Neural cell (in vitro differentiated cells): Measurements from ENCODE around the gene SNX17. TPM values are rescaled to one million over a fixed set of nuclear protein-coding genes. Genes with fewer than 3 reads are reported as not detected.
A peak's percentile ranks its signal among the peaks of the same experiment; 100 is the strongest.

ENCODE experiments used
- H2AFZ ChIP-seq: fragments of 200-600, 300-800 bp; sonication (generic), shearing (Covaris generic); 2 replicates; pipeline ENCODE4 v1.6.0; 2014; ENCODE audit warnings: low read depth, mild to moderate bottlenecking, antibody characterized with exemption, low read length, moderate library complexity
- H3F3A ChIP-seq: fragments of 200-600 bp; shearing (Covaris generic); 2 replicates; pipeline ENCODE4 v1.6.1; 2016; ENCODE audit warnings: mild to moderate bottlenecking, moderate library complexity, mixed read lengths, antibody characterized with exemption, low read length; ENCODE audit not compliant: insufficient read depth, poor library complexity, severe bottlenecking
- H3K27ac ChIP-seq: fragments of 200-600, 300-800 bp; sonication (generic), shearing (Covaris generic); 2 replicates; pipeline ENCODE4 v1.5.1; 2014; ENCODE audit warnings: mild to moderate bottlenecking, low read length, moderate library complexity
- H3K27me3 ChIP-seq: fragments of 300-800, 200-600 bp; sonication (generic), shearing (Covaris generic); 2 replicates; pipeline ENCODE4 v1.6.0; 2014; ENCODE audit warnings: mild to moderate bottlenecking, low read depth, low read length, moderate library complexity; ENCODE audit not compliant: insufficient read depth
- H3K36me3 ChIP-seq: fragments of 300-800, 200-600 bp; sonication (generic), shearing (Covaris generic); 2 replicates; pipeline ENCODE4 v1.5.1; 2014; ENCODE audit warnings: mild to moderate bottlenecking, antibody characterized with exemption, low read length, moderate library complexity; ENCODE audit not compliant: insufficient read depth
- H3K4me2 ChIP-seq: fragments of 300-800, 200-600 bp; sonication (generic), shearing (Covaris generic); 2 replicates; pipeline ENCODE4 v1.6.0; 2014; ENCODE audit warnings: mild to moderate bottlenecking, low read length
- H3K4me3 ChIP-seq: fragments of 300-800, 200-600 bp; sonication (generic), shearing (Covaris generic); 2 replicates; pipeline ENCODE4 v1.5.1; 2014; ENCODE audit warnings: mild to moderate bottlenecking, low read length, moderate library complexity
- H3K79me2 ChIP-seq: fragments of 200-600 bp; shearing (Covaris generic); replicated peaks from 2 replicates; pipeline ENCODE4 v1.6.0; 2014; ENCODE audit warnings: mild to moderate bottlenecking, low read length, moderate library complexity; ENCODE audit not compliant: insufficient read depth
- H3K9ac ChIP-seq: fragments of 300-800, 200-600 bp; sonication (generic), shearing (Covaris generic); 2 replicates; pipeline ENCODE4 v1.6.1; 2016; ENCODE audit warnings: mild to moderate bottlenecking, low read length, mixed read lengths
- H3K9me2 ChIP-seq: fragments of 200-600 bp; shearing (Covaris generic); 2 replicates; pipeline ENCODE4 v1.6.1; 2016; ENCODE audit warnings: mild to moderate bottlenecking, low read length, mixed read lengths; ENCODE audit not compliant: insufficient read depth
- H3K9me3 ChIP-seq: fragments of 200-600, 300-800 bp; sonication (generic), shearing (Covaris generic); 2 replicates; pipeline ENCODE4 v1.6.1; 2016; ENCODE audit warnings: mild to moderate bottlenecking, mixed run types, low read length, moderate library complexity, mixed read lengths
- H4K20me1 ChIP-seq: fragments of 200-600 bp; shearing (Covaris generic); 2 replicates; pipeline ENCODE4 v1.6.1; 2016; ENCODE audit warnings: mild to moderate bottlenecking, mixed run types; ENCODE audit not compliant: insufficient read depth
- EZH2 ChIP-seq: fragments of 200-600, 300-800 bp; shearing (Covaris generic), sonication (generic); IDR thresholded peaks from 2 replicates; pipeline ENCODE4 v1.6.1; 2014; ENCODE audit warnings: antibody characterized with exemption, low read length, borderline replicate concordance, mild to moderate bottlenecking; ENCODE audit not compliant: insufficient read depth, poor library complexity, severe bottlenecking
- RAD21 ChIP-seq: fragments of 450-650 bp; conservative IDR thresholded peaks from 2 replicates; pipeline ENCODE4 v1.6.1; 2014; ENCODE audit warnings: antibody characterized with exemption, mild to moderate bottlenecking, moderate library complexity
- SMC3 ChIP-seq: fragments of 450-650 bp; conservative IDR thresholded peaks from 2 replicates; pipeline ENCODE4 v1.6.1; 2014; ENCODE audit warnings: antibody characterized with exemption, mild to moderate bottlenecking, moderate library complexity; ENCODE audit not compliant: poor library complexity
- TAF1 ChIP-seq: IDR thresholded peaks from 2 replicates; pipeline ENCODE4 v1.6.1; 2012; ENCODE audit warnings: low read depth
- polyA plus RNA-seq: library from polyadenylated mRNA; depleted of rRNA; stranded (reverse); fragments of >200 nt; gene quantifications from 2 replicates; pipeline ENCODE4 v1.2.3, GENCODE V29; 2014
- TF ChIP-seq, protein P1 (sequence below): IDR thresholded peaks from 2 replicates; pipeline ENCODE4 v1.6.1; 2012; ENCODE audit warnings: borderline replicate concordance
- TF ChIP-seq, protein P2 (sequence below): fragments of 450-650 bp; IDR thresholded peaks from 2 replicates; pipeline ENCODE4 v1.5.1; 2014; ENCODE audit warnings: antibody characterized with exemption, mild to moderate bottlenecking, moderate library complexity; ENCODE audit not compliant: poor library complexity, severe bottlenecking

Gene SNX17
- polyA plus RNA-seq, 1 donor from 2014 or later, result 69.8 TPM

GRCh38 chr2:27379383-27379835 lies 9.0 kb downstream of the SNX17 start:
- Histone ChIP-seq H3K4me2 (peak overlapping the region; percentile 91), H4K20me1 (no peaks in the 10 kb centered on the region), H3K27ac (peak overlapping the region; percentile 69), H3K4me3 (peak overlapping the region; percentile 72), H3K27me3 (no peaks in the 10 kb centered on the region), H3K9me2 (no peaks in the 10 kb centered on the region), H3K79me2 (peaks cover 12% of the 10 kb centered on the region), H3K36me3 (no peaks in the 10 kb centered on the region), H3K9me3 (no peaks in the 10 kb centered on the region), H3F3A (no peaks in the 10 kb centered on the region), H3K9ac (peak overlapping the region; percentile 84), H2AFZ (no peak overlapping the region)
- TF ChIP-seq EZH2 (no peak), TAF1 (no peak)

DNA sequence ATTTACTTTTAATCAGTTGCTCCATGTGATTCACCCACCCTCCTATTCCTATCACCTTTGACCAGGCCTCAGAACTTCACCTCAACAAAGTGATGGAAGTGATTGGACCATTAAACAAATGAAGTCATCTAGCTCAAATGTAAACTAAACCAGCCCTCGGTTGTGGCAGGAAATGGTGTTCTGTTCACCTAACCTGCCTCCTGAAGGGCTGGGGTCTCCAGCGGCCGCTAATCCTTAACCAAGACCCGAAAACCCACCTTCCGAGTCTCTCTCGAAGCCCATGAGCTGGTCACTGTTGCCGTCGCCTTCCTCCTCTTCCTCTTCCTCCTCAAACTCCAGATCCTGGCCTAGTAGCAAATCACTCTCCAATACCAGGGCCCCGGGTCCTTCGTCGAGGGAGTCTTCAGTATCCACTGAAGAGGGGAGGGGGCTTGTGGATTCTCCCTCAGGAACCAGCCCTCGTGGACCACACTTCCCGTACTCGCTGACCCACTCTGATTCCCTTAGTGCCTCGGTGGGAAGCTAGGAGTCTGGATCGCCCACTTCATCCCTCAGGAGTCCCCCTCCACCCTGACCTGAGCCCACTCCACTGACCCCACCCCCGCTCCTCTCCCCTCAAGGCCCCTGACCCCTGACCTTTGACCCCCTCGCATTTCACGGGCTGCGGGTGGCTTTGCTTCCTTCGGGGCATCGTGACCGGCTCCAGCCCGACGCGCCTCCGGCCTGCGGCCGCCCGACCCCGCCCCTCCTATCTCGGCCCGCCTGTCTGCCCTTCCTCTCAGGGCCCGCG lies 9.6 kb downstream of the SNX17 start:
- Histone ChIP-seq H3K27me3 (no peaks in the 10 kb centered on the region), H3K36me3 (no peaks in the 10 kb centered on the region), H2AFZ (peak overlapping the region; percentile 42), H4K20me1 (no peaks in the 10 kb centered on the region), H3K79me2 (peaks cover 12% of the 10 kb centered on the region), H3F3A (no peaks in the 10 kb centered on the region), H3K4me3 (peak overlapping the region; percentile 72), H3K27ac (peak overlapping the region; percentile 69), H3K9me3 (no peaks in the 10 kb centered on the region), H3K9ac (peak overlapping the region; percentile 84), H3K9me2 (no peaks in the 10 kb centered on the region), H3K4me2 (peak overlapping the region; percentile 91)
- TF ChIP-seq TAF1 (no peak), RAD21 (no peak), SMC3 (no peak)
- TF ChIP-seq, protein P1, sequence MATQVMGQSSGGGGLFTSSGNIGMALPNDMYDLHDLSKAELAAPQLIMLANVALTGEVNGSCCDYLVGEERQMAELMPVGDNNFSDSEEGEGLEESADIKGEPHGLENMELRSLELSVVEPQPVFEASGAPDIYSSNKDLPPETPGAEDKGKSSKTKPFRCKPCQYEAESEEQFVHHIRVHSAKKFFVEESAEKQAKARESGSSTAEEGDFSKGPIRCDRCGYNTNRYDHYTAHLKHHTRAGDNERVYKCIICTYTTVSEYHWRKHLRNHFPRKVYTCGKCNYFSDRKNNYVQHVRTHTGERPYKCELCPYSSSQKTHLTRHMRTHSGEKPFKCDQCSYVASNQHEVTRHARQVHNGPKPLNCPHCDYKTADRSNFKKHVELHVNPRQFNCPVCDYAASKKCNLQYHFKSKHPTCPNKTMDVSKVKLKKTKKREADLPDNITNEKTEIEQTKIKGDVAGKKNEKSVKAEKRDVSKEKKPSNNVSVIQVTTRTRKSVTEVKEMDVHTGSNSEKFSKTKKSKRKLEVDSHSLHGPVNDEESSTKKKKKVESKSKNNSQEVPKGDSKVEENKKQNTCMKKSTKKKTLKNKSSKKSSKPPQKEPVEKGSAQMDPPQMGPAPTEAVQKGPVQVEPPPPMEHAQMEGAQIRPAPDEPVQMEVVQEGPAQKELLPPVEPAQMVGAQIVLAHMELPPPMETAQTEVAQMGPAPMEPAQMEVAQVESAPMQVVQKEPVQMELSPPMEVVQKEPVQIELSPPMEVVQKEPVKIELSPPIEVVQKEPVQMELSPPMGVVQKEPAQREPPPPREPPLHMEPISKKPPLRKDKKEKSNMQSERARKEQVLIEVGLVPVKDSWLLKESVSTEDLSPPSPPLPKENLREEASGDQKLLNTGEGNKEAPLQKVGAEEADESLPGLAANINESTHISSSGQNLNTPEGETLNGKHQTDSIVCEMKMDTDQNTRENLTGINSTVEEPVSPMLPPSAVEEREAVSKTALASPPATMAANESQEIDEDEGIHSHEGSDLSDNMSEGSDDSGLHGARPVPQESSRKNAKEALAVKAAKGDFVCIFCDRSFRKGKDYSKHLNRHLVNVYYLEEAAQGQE, result no peak
- TF ChIP-seq, protein P2, sequence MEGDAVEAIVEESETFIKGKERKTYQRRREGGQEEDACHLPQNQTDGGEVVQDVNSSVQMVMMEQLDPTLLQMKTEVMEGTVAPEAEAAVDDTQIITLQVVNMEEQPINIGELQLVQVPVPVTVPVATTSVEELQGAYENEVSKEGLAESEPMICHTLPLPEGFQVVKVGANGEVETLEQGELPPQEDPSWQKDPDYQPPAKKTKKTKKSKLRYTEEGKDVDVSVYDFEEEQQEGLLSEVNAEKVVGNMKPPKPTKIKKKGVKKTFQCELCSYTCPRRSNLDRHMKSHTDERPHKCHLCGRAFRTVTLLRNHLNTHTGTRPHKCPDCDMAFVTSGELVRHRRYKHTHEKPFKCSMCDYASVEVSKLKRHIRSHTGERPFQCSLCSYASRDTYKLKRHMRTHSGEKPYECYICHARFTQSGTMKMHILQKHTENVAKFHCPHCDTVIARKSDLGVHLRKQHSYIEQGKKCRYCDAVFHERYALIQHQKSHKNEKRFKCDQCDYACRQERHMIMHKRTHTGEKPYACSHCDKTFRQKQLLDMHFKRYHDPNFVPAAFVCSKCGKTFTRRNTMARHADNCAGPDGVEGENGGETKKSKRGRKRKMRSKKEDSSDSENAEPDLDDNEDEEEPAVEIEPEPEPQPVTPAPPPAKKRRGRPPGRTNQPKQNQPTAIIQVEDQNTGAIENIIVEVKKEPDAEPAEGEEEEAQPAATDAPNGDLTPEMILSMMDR, result no peak
